Fibroblast of peridontal ligament (primary cell): ENCODE measurements around the gene MLIP.
A peak's percentile ranks its signal among the peaks of the same experiment; 100 is the strongest.

Source experiments
- DNase-seq: peaks from one replicate; pipeline ENCODE4 v3.0.0-alpha.2; 2010; ENCODE audit errors: extremely low read depth

The MLIP gene

DNA sequence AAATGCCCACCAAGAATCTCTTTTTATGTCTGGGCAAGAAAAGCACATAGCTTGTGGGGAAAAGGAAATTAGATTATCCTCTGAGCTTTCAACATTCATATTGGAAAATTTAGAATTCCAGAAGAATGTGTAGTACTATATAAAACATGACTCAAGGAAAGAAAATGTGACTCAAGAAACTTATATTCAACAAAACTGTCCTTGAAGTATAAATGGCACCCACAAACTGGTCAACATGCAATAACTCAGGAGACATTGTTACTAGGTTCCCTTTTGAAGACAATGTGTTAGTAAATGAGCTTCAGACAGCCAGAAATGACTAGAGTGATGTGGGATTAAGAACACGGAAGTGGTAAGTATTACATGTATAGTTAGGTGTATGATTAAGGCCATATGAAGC is 170.9 kb downstream of the MLIP start:
- DNase-seq, result peak; percentile 88

- peak; percentile 17 for DNase-seq
Observed at GRCh38 chr6:54284161-54284860, 173.1 kb downstream of the MLIP start.

DNA sequence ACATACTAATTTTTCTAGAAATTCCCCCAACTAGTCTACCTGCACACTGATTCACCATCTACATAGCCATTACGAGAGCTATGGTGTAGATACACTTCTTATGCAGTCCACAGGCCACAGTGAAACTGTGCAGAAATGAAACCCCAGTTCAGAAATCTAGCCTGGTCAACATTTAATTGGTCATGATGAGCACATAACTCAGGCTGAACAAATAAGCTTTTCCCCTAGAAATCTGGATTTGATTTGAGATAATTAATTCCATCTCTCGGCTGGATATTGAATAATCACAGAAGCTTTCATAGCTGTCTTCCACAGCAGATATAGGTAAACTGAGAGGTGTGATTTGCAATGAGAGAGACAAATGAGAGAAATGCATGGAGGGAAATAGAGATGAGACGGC is 174.4 kb downstream of the MLIP start:
- peak; percentile 86 for DNase-seq

DNA sequence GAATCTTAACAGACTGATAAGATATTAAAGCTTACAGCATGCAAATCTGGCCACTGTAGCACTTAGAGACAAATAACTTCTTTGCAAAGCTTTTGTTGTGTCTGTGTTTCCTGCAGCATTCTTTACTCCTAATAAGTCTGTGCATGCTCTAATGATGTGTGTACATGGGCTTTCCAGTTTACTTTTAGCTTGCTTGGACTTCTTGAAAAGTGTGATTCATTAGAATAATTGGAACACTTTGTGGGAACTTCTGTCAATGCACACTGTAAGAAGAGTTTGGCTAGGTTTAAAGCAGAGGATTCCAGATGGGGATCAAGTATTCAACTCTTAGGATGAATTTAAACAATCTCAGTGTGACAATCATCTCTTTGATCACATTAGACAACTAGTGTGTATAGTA is 174.9 kb downstream of the MLIP start:
- peak; percentile 34 for DNase-seq

- DNase-seq, result peak; percentile 11
Observed at GRCh38 chr6:54288474-54288873, 177.2 kb downstream of the MLIP start.

GRCh38 chr6:54289426-54289825 is 178.2 kb downstream of the MLIP start:
- DNase-seq, result no peak

DNA sequence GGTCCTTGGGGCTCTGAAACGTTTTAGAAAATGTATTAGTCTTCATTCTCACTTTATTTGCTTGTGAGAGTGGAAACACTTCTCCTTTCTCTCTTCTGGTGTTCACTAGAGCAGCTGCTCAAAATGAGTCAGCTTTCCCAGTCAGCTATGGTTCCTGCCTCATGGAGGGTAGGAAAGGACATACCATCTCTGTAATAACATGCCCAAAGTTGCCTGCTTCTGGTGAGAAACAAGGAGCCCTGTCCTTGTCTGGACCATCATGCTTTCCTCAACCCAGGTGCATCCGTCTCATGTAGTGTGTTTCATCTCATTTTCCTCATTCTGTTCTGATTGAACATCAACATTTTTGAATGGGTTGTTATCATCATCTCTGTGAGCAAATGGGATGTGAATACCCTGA is 179.9 kb downstream of the MLIP start:
- peak; percentile 71 for DNase-seq

- DNase-seq, result no peak
Observed at GRCh38 chr6:54291738-54292137, 180.5 kb downstream of the MLIP start.

DNA sequence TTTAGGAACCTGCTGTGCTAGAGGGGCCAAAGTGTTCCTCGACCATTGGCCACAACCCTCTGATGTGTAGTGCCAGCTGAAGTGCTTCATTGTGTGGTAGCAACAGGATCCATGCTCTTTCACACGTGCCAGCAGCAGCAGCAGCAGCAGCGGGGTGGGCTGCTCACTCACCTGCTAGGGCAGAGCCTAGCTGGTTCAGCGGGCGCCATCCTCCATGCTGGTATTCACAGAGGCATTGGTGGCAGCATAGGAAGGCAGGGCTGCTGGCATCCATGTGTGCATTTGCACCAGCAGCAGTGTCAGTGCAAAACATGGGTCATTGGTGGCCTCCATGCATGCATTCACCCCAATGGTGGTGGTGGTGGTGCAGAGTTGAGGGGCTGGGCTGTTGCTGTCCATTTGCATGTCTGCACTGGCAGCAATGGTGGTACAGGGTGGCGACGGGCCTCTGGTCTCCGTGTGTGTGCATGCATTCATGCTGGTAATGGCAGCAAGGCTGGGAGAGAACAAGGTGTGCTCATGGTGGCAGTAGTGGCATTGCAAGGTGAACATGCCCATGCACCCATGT is 183.8 kb downstream of the MLIP start:
- DNase-seq, result no peak

GRCh38 chr6:54299542-54300269 is 188.5 kb downstream of the MLIP start:
- DNase-seq, result peak; percentile 81

GRCh38 chr6:54301770-54302169 is 190.5 kb downstream of the MLIP start:
- no peak for DNase-seq

DNA sequence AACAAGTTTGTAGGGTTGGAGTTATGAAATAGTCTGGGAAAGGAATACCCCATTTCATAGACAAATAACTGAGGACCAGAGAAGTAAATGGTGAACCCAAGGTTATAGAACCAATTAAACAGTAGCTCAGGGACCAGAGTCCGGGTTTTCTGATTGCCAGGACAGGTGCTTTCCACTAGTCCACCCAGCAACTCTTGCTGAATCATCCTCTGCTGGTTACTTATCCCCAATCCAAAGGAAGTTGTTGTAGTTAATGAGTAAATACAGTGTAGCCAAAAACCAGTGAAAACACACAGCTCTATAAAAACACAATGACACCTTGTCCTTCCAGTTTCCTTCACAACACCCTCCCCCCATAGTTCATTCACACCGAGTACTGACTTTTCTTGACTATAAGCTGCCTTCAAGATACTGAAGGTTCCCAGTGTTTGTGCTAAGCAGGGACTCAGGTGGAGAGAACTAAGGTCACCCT is 196.2 kb downstream of the MLIP start:
- DNase-seq, result no peak

GRCh38 chr6:54308289-54308985 is 197.2 kb downstream of the MLIP start, which contains the start of gene TINAG:
TSS of gene TINAG (plus strand) at chr6:54308441. CDS start at chr6:54308551, 110 bp downstream.
- no peak for DNase-seq

DNA sequence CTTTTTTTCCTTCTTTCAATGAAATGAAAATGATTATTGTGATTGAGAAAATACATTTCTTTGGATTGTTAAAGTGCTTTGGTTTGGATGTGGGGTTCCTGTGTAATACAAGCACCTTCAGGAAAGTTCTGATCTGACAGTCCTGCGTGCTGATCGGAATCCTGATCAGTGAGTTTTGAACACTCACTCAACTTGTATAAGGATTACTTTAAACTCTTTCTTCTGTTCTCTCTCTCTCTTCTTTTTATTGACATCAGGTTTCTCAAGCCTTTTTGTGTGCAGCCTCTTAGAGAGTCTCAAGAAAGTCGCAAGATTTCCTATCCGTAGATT is 197.7 kb downstream of the MLIP start:
- no peak for DNase-seq

DNA sequence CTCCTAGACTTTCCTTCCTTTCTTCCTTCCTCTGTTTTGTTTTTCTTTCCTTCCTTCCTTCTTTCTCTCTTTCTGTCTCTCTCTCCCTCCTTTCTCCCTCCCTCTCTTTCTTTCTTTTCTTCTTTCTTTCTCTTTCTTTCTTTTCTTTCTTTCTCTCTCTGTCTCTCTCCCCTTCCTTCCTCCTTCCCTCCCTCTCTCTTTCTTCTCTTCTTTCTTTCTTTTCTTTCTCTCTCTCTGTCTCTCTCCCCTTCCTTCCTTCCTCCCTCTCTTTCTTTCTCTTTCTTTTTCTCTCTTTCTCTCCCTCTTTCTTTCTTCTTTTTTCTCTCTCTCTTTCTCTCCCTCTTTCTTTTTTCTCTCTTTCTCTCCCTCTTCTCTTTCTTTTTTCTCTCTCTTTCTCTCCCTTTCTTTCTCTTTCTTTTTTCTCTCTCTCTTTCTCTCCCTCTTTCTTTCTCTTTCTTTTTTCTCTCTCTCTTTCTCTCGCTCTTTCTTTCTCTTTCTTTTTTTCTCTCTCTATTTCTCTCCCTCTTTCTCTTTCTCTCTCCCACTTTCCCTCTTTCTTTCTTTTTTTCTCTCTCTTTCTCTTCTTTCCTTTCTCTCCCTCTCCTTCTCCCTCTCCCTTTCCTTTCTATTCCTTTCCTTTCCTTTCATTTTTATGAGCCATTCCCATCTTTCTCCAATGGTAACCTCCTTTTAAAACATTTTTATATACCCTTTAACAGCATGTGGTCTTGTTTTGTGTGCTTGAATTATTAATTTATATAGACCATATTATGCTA is 199.3 kb downstream of the MLIP start:
- no peak for DNase-seq

GRCh38 chr6:54315656-54316055 is 204.4 kb downstream of the MLIP start:
- no peak for DNase-seq
